A549 (cell line): ENCODE results near the gene GRB14. TPM values are rescaled to one million over a fixed set of nuclear protein-coding genes. Genes with fewer than 3 reads are reported as not detected.

Experiments
- ATAC-seq, 2 experiments: fragments of 200-7000 bp in 1 of 2; fragments of >200 bp in 1 of 2; cut with Nextera tagmentation in 1 of 2; cut with Tn5 transposase in 1 of 2; 3 replicates each; pipeline versions ENCODE4 v1.8.0 to v1.9.1; 2018 to 2020; ENCODE audit warnings: mild to moderate bottlenecking in 1 of 2, moderate library complexity in 1 of 2
- CTCF ChIA-PET: fragments of 300-600 bp; sonication (Branson Sonifier 250); formaldehyde crosslinking; extraction: SDS; loops from one replicate; lab custom pipeline; 2021; ENCODE audit warnings: antibody characterized with exemption, inconsistent platforms; lab: Yijun Ruan, JAX
- POLR2A ChIA-PET: fragments of 350-600 bp; formaldehyde crosslinking; extraction: SDS; loops from one replicate; lab custom pipeline; 2021; ENCODE audit warnings: antibody characterized with exemption, inconsistent platforms; lab: Yijun Ruan, JAX
- DNase-seq, 2 experiments: peaks; one replicate each; pipeline versions ENCODE4 v3.0.0 to v3.0.0-alpha.2; 2011 to 2016; ENCODE audit warnings: low read depth in 1 of 2, low spot score in 1 of 2
- FAIRE-seq: peaks from 2 replicates; lab custom pipeline; 2011; peaks lifted over from hg19 to GRCh38; lab: Jason Lieb, UNC
- H3K27ac ChIP-seq, 2 experiments: fragments of >200 bp; sonication (Bioruptor Twin); formaldehyde crosslinking; 3 replicates each; pipeline ENCODE4 v1.5.1; 2016 to 2017
- H3K4me1 ChIP-seq: fragments of >200 bp; sonication (Bioruptor Twin); formaldehyde crosslinking; 3 replicates; pipeline ENCODE4 v1.6.1; 2016
- H3K4me2 ChIP-seq: fragments of >200 bp; sonication (Bioruptor Twin); formaldehyde crosslinking; 3 replicates; pipeline ENCODE4 v1.6.1; 2016
- H3K4me3 ChIP-seq: fragments of >200 bp; sonication (Bioruptor Twin); formaldehyde crosslinking; 3 replicates; pipeline ENCODE4 v1.5.1; 2016
- H3K9me3 ChIP-seq: fragments of >200 bp; sonication (Bioruptor Twin); formaldehyde crosslinking; 3 replicates; pipeline ENCODE4 v1.6.1; 2016
- CBX2 ChIP-seq: fragments of 200-600 bp; sonication (generic); IDR thresholded peaks from 2 replicates; pipeline ENCODE4 v1.6.1; 2016; ENCODE audit warnings: low read depth, mild to moderate bottlenecking, borderline replicate concordance
- EHMT2 ChIP-seq: fragments of 200-600 bp; sonication (generic); IDR thresholded peaks from 2 replicates; pipeline ENCODE4 v1.6.1; 2016; ENCODE audit warnings: antibody characterized with exemption, low read depth, mild to moderate bottlenecking, moderate library complexity
- EP300 ChIP-seq, 2 experiments: fragments of >200 bp; sonication (Bioruptor Twin); formaldehyde crosslinking; IDR thresholded peaks; 2 replicates in 1 of 2; 3 replicates in 1 of 2; pipeline ENCODE4 v1.6.1; 2016 to 2017
- FOSL2 ChIP-seq, 2 experiments: fragments of 450-650 bp in 1 of 2; fragments of >200 bp in 1 of 2; sonication (Bioruptor Twin) in 1 of 2; formaldehyde crosslinking; IDR thresholded peaks; 2 replicates each; pipeline versions ENCODE4 v1.5.0 to v1.6.1; 2016 to 2020; ENCODE audit warnings: mild to moderate bottlenecking in 1 of 2, moderate library complexity in 1 of 2
- FOXS1 ChIP-seq: fragments of 250-450 bp; sonication (Bioruptor Pico); IDR thresholded peaks from 2 replicates; pipeline ENCODE4 v1.5.0; 2020; ENCODE audit warnings: mild to moderate bottlenecking, moderate library complexity
- HOXB13 ChIP-seq: fragments of 250-450 bp; sonication (Bioruptor Pico); IDR thresholded peaks from 2 replicates; pipeline ENCODE4 v1.5.0; 2020; ENCODE audit warnings: low read depth, mild to moderate bottlenecking, moderate library complexity
- KDM1A ChIP-seq: fragments of 200-600 bp; sonication (generic); IDR thresholded peaks from 2 replicates; pipeline ENCODE4 v1.6.1; 2016; ENCODE audit warnings: low read depth, mild to moderate bottlenecking
- KDM5A ChIP-seq: fragments of 200-600 bp; sonication (generic); IDR thresholded peaks from 2 replicates; pipeline ENCODE4 v1.6.1; 2016; ENCODE audit warnings: antibody characterized with exemption, mild to moderate bottlenecking
- MAFK ChIP-seq: fragments of 450-650 bp; IDR thresholded peaks from 2 replicates; pipeline ENCODE4 v1.6.1; 2014; ENCODE audit not compliant: partially characterized antibody
- MYC ChIP-seq: IDR thresholded peaks from 2 replicates; pipeline ENCODE4 v1.6.1; 2012; ENCODE audit warnings: mild to moderate bottlenecking, inconsistent platforms, low read length, improper control_type of control experiment, borderline replicate concordance
- RAD21 ChIP-seq, 2 experiments: fragments of >200 bp in 1 of 2; sonication (Bioruptor Twin) in 1 of 2; formaldehyde crosslinking in 1 of 2; IDR thresholded peaks in 1 of 2; conservative IDR thresholded peaks in 1 of 2; 2 replicates in 1 of 2; 3 replicates in 1 of 2; pipeline ENCODE4 v1.6.1; 2012 to 2018; ENCODE audit warnings: inconsistent platforms in 1 of 2
- RCOR1 ChIP-seq: fragments of 150-350 bp; IDR thresholded peaks from 2 replicates; pipeline ENCODE4 v1.6.1; 2014; ENCODE audit warnings: antibody characterized with exemption, low read length, low read depth
- ZFP36 ChIP-seq: fragments of 450-650 bp; IDR thresholded peaks from 2 replicates; pipeline ENCODE4 v1.6.1; 2014; ENCODE audit warnings: borderline replicate concordance; ENCODE audit not compliant: partially characterized antibody
- ZNF302 ChIP-seq: fragments of 250-450 bp; sonication (Bioruptor Pico); IDR thresholded peaks from 2 replicates; pipeline ENCODE4 v1.9.0; 2021; ENCODE audit warnings: inconsistent platforms, mild to moderate bottlenecking, moderate library complexity
- WGBS: methylation state at CpG from one replicate; pipeline ENCODE4 v1.1.6; 2017; ENCODE audit errors: missing lambda C conversion rate; 5-methylcytosine and 5-hydroxymethylcytosine counted together
- polyA plus RNA-seq, 4 experiments: library from polyadenylated mRNA; depleted of rRNA in 3 of 4; stranded (reverse); fragments of >200 nt; fragmentation: RNase III in 1 of 4; extraction: RNeasy Plus Mini Kit Qiagen cat#74134 plus additional on column Dnase treatment in 1 of 4; gene quantifications; 2 replicates in 3 of 4; 3 replicates in 1 of 4; pipeline ENCODE4 v1.2.3, GENCODE V29; 2011 to 2017
- TF ChIP-seq, protein P1 (sequence below): IDR thresholded peaks from 2 replicates; pipeline ENCODE4 v1.6.1; 2012
- TF ChIP-seq, protein P2 (sequence below): fragments of 250-450 bp; sonication (Bioruptor Pico); IDR thresholded peaks from 2 replicates; pipeline ENCODE4 v1.5.0; 2021; ENCODE audit warnings: mild to moderate bottlenecking, moderate library complexity, borderline replicate concordance

GRB14 gene
- polyA plus RNA-seq, 2 of the 4 experiments (the other 2 are of a cell fraction), result 18.6 to 26.0 TPM

DNA sequence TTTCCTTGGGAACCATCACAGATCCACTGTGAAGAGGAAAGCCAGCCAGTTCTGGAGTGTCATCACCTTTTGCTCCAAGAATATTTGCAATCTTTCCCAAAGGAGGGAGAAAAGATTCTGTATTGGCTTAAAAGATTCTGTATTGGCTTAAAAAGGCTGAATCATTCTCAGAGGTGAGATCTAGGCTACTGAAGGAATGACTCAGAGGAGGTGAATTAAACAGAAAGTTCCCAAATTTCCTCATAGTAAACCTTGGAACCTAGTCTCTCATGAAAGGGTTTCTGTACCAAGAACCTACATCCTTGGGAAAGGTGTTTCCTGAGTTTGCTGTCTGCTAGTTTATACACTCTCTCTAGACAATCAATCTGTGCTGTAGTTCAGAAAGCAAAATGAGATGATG, 34.1 kb upstream of the GRB14 start:
- DNase-seq, result peak in 1 of 2 experiments; percentile 29
- ATAC-seq, result peak; percentile 62 to 80; a peak in 4 of 6 replicates
- Histone ChIP-seq H3K27ac (peak overlapping the region; percentile 52 to 73; a peak in 5 of 6 replicates), H3K4me3 (no peak overlapping the region), H3K4me2 (peak overlapping the region; percentile 44), H3K4me1 (peaks cover 11% of the 10 kb centered on the region), H3K9me3 (peaks cover 6% of the 10 kb centered on the region; the same call in 1 of the 3 replicates)
- CTCF ChIA-PET, result interaction anchor here (1.3 kb wide), 1 partner anchor 95 kb away, joined by 5 read pairs; no protein-coding TSS in a partner anchor
- POLR2A ChIA-PET, result no interaction called here
- TF ChIP-seq, protein P1, sequence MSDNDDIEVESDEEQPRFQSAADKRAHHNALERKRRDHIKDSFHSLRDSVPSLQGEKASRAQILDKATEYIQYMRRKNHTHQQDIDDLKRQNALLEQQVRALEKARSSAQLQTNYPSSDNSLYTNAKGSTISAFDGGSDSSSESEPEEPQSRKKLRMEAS, result no peak
- TF ChIP-seq FOSL2 (IDR thresholded peaks at IDR 0.05), result no peak
- TF ChIP-seq FOSL2 (CRISPR knock-in tag; IDR thresholded peaks at IDR 0.05), result peak; percentile 67; the same call in 1 of the 2 replicates
- no peak for TF ChIP-seq KDM1A
- peak; percentile 53 for TF ChIP-seq MAFK
- no peak for FAIRE-seq

DNA sequence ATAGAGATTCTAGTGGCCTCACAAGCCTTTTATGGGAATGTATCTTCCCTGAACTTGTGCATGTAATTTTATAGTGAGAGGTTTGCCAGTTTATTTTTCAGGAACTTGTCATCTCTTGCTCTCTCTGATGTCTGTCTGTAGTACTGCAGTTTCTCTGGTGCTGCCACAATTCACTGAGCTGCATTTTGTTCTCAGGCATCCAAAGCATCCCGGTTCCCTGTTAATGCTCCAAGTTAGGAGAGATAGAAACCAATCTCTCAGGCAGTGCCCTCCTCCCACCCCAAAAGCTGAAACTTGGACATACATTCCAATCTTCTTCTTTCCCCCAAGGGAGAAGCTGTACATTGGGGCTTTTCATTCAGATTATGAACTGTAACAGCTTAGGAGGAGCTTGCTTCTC, 30.1 kb upstream of the GRB14 start:
- Histone ChIP-seq H3K4me3 (no peak overlapping the region), H3K27ac (no peak overlapping the region), H3K4me1 (peaks cover 11% of the 10 kb centered on the region), H3K4me2 (no peak overlapping the region), H3K9me3 (peaks cover 26% of the 10 kb centered on the region; the same call in 2 of the 3 replicates)
- 100% methylated on average over 1 of the region's 1 CpG for WGBS
- ChIA-PET POLR2A (no interaction called here), CTCF (no interaction called here)
- TF ChIP-seq ZFP36 (no peak), ZNF302 (CRISPR knock-in tag) (no peak), KDM5A (no peak)
- TF ChIP-seq, protein P2, sequence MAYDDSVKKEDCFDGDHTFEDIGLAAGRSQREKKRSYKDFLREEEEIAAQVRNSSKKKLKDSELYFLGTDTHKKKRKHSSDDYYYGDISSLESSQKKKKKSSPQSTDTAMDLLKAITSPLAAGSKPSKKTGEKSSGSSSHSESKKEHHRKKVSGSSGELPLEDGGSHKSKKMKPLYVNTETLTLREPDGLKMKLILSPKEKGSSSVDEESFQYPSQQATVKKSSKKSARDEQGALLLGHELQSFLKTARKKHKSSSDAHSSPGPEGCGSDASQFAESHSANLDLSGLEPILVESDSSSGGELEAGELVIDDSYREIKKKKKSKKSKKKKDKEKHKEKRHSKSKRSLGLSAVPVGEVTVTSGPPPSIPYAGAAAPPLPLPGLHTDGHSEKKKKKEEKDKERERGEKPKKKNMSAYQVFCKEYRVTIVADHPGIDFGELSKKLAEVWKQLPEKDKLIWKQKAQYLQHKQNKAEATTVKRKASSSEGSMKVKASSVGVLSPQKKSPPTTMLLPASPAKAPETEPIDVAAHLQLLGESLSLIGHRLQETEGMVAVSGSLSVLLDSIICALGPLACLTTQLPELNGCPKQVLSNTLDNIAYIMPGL (CRISPR knock-in tag), result no peak
- DNase-seq (no peak), ATAC-seq (no peak), FAIRE-seq (no peak)

DNA sequence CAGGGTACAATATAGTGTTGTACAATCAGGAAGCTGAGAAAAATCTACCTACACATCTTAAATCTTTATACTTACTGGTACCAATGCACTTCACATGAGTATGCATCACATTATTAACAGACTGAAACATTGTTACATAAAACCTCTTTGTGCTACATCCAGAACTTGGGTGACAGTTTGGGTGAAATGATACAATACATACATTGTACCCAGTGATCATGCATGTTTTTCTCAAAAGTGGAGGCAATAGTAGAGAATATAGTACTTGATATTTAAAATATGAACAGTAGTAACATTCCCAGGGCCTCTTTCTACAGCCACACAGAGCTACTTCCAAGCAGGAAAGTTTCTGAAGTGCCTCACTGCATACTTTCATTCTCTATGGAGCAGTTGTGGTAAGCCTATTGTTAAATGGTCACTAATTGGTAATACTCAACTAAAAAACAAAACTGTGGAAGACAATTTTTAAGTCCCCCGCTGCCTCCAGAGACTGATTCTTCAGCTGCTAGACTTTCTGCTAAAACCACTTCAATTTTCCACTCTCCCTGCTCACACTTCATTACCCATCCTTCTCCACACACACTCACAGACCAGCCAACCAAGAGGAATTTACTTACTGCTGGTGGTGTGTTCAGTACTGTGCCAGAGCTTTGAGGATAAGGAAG, 22.9 kb upstream of the GRB14 start:
- Histone ChIP-seq H3K27ac (no peak overlapping the region), H3K4me2 (no peak overlapping the region), H3K4me1 (no peaks in the 10 kb centered on the region), H3K4me3 (no peak overlapping the region), H3K9me3 (peaks cover 11% of the 10 kb centered on the region; the same call in 2 of the 3 replicates)
- ATAC-seq (no peak), DNase-seq (no peak), FAIRE-seq (no peak)
- TF ChIP-seq HOXB13 (CRISPR knock-in tag), result no peak
- TF ChIP-seq MYC, result no peak
- TF ChIP-seq RCOR1, result no peak
- no peak for TF ChIP-seq FOXS1 (CRISPR knock-in tag)
- TF ChIP-seq RAD21 (conservative IDR thresholded peaks at IDR 0.05 in 1 of 2, IDR thresholded peaks at IDR 0.05 in 1 of 2), result no peak
- TF ChIP-seq EP300 (IDR thresholded peaks at IDR 0.05), result no peak
- TF ChIP-seq ZFP36, result no peak
- no peak for TF ChIP-seq EHMT2
- no peak for TF ChIP-seq CBX2
- ChIA-PET POLR2A (no interaction called here), CTCF (interaction anchor here (1.0 to 1.4 kb wide), 3 partner anchors 11 to 24 kb away, joined by 3 to 4 read pairs (median 3); no protein-coding TSS in a partner anchor)
- WGBS, result 96% methylated on average over 1 of the region's 1 CpG
